ENCODE measurements around the gene LRRFIP1.

DNA sequence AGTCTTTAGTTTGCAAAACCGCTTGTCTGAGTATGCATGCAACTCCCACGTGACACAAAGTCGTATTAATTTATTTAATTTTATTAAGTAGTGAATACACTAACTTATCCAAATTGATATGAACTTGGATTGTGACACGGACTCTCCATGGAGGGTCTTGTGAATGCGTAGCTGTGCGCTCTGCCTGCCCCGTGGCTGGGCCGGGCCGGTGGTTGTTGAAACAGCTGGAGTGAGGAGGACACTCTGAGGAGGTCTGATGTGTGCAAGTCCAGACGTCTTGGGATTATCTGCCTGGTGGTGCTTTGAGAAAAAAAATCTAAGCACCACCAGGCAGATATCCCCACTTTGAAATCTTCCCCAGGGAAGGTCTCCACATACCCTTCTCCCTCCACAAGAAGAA, 130.2 kb downstream of the LRRFIP1 start:
- TF ChIP-seq EP300 (IDR thresholded peaks at IDR 0.05; ENCODE audit: borderline replicate concordance) (no peak), REST (IDR thresholded peaks at IDR 0.05; ENCODE audit: low read depth) (no peak), EGR1 (IDR thresholded peaks at IDR 0.05) (no peak), NFIC (IDR thresholded peaks at IDR 0.05) (no peak), TCF12 (IDR thresholded peaks at IDR 0.05; ENCODE audit: low read depth) (no peak), YY1 (IDR thresholded peaks at IDR 0.05; ENCODE audit: low read depth) (no peak), MAX (IDR thresholded peaks at IDR 0.05) (no peak), USF1 (IDR thresholded peaks at IDR 0.05) (no peak)
